ENCODE data around the gene PAFAH2. TPM values are rescaled to one million over a fixed set of nuclear protein-coding genes. Genes with fewer than 3 reads are reported as not detected.
A peak's percentile ranks its signal among the peaks of the same experiment; 100 is the strongest.

The PAFAH2 gene
- total RNA-seq, 1 donor from 2014 or later, result 11.3 TPM

DNA sequence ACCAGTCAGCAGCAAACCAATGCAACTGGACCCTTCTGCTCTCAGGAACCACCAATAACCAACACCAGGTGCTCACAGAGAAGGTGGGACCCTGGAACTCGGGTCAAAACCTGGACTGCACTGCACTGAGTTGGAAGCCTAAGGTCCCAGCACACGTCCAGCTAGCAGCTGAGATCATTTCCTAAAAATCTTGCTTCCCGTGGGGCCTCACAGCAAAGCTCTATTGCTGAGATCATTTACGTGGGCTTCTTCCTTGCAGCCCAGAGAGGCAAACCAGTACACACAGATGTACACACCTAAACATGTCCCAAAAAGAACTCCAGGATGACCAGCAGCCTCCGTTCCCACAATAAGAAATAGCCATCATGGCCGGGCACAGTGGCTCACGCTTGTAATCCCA, 68.8 kb downstream of the PAFAH2 start:
- DNase-seq (ENCODE audit: low read depth) (no peak), FAIRE-seq (no peak)
- TF ChIP-seq, protein P1, sequence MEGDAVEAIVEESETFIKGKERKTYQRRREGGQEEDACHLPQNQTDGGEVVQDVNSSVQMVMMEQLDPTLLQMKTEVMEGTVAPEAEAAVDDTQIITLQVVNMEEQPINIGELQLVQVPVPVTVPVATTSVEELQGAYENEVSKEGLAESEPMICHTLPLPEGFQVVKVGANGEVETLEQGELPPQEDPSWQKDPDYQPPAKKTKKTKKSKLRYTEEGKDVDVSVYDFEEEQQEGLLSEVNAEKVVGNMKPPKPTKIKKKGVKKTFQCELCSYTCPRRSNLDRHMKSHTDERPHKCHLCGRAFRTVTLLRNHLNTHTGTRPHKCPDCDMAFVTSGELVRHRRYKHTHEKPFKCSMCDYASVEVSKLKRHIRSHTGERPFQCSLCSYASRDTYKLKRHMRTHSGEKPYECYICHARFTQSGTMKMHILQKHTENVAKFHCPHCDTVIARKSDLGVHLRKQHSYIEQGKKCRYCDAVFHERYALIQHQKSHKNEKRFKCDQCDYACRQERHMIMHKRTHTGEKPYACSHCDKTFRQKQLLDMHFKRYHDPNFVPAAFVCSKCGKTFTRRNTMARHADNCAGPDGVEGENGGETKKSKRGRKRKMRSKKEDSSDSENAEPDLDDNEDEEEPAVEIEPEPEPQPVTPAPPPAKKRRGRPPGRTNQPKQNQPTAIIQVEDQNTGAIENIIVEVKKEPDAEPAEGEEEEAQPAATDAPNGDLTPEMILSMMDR (IDR thresholded peaks at IDR 0.05; ENCODE audit: insufficient read depth, low read length, severe bottlenecking), result no peak
- H3K36me3 ChIP-seq (ENCODE audit: control insufficient read depth, insufficient read depth, low read length), result no peaks in the 10 kb centered on the region
- no peaks in the 10 kb centered on the region for H3K27me3 ChIP-seq (ENCODE audit: control insufficient read depth, insufficient read depth, low read length)
- H3K4me3 ChIP-seq (ENCODE audit: low read depth, low read length), result no peak overlapping the region

- Histone ChIP-seq H3K4me3 (ENCODE audit: low read depth, low read length) (no peak overlapping the region), H3K36me3 (ENCODE audit: control insufficient read depth, insufficient read depth, low read length) (no peaks in the 10 kb centered on the region), H3K27me3 (ENCODE audit: control insufficient read depth, insufficient read depth, low read length) (no peaks in the 10 kb centered on the region)
- FAIRE-seq (no peak), DNase-seq (ENCODE audit: low read depth) (no peak)
- TF ChIP-seq, protein P1 (IDR thresholded peaks at IDR 0.05; ENCODE audit: insufficient read depth, low read length, severe bottlenecking), result no peak
Observed at GRCh38 chr1:25927521-25928265, 70.2 kb downstream of the PAFAH2 start.

DNA sequence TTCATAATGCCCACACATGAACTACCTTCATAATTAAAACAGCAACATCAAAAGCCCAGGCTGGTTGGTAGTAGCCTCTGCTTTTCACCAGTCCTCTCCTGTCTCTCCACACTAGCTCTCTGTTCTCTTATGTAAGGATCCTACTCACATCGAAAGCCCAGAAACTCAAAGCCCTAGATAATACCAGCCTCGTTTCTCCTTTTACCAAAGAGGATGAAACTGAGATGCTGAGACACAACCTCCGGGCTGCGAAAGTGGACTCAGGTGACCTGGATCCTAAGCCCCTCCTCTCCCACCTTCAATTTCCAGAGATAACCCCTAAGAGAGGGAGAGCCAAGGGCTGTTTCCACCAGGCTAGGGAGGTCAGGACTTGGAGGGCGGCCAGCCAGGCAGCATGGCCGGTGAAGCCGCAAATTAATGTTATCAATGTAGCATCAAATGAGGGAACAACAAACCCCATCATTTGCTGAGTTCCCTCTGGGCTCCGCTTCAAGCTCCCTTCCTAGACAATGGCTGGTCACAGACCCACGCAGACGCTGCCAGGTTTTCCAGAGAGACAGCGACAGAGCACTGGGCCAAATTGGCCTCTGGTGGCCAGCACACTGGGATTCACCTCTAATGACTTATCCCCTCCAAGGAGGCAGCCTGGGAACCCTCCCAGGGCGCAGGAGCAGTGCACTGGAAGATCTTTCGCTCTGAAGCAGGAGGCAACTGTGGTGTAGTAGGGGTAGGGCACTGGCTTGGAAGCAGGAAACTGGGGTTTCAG, 70.9 kb downstream of the PAFAH2 start:
- TF ChIP-seq, protein P1 (IDR thresholded peaks at IDR 0.05; ENCODE audit: insufficient read depth, low read length, severe bottlenecking), result no peak
- H3K4me3 ChIP-seq (ENCODE audit: low read depth, low read length), result no peak overlapping the region
- H3K36me3 ChIP-seq (ENCODE audit: control insufficient read depth, insufficient read depth, low read length), result no peaks in the 10 kb centered on the region
- no peak for DNase-seq (ENCODE audit: low read depth)
- no peaks in the 10 kb centered on the region for H3K27me3 ChIP-seq (ENCODE audit: control insufficient read depth, insufficient read depth, low read length)
- FAIRE-seq, result no peak

GRCh38 chr1:25924454-25924853, 73.4 kb downstream of the PAFAH2 start:
- TF ChIP-seq, protein P1 (IDR thresholded peaks at IDR 0.05; ENCODE audit: insufficient read depth, low read length, severe bottlenecking), result no peak

GRCh38 chr1:25922971-25923552, 74.8 kb downstream of the PAFAH2 start:
- Histone ChIP-seq H3K27me3 (ENCODE audit: control insufficient read depth, insufficient read depth, low read length) (no peaks in the 10 kb centered on the region), H3K36me3 (ENCODE audit: control insufficient read depth, insufficient read depth, low read length) (no peaks in the 10 kb centered on the region), H3K4me3 (ENCODE audit: low read depth, low read length) (peak overlapping the region; percentile 42)
- DNase-seq (ENCODE audit: low read depth), result no peak
- FAIRE-seq, result no peak
- TF ChIP-seq, protein P1 (IDR thresholded peaks at IDR 0.05; ENCODE audit: insufficient read depth, low read length, severe bottlenecking), result no peak

More at GRCh38 chr1:25924454-25924853, 73.4 kb downstream of the PAFAH2 start:
- Histone ChIP-seq H3K4me3 (ENCODE audit: low read depth, low read length) (no peak overlapping the region), H3K36me3 (ENCODE audit: control insufficient read depth, insufficient read depth, low read length) (no peaks in the 10 kb centered on the region), H3K27me3 (ENCODE audit: control insufficient read depth, insufficient read depth, low read length) (no peaks in the 10 kb centered on the region)
- DNase-seq (ENCODE audit: low read depth) (no peak), FAIRE-seq (no peak)
